HepG2 (cell line): ENCODE measurements around the gene KIFC1. TPM values are rescaled to one million over a fixed set of nuclear protein-coding genes. Genes with fewer than 3 reads are reported as not detected.

Source experiments
- CCAR2 ChIP-seq: fragments of 200-400 bp; formaldehyde crosslinking; optimal IDR thresholded peaks from 2 replicates; pipeline ENCODE3; 2018; ENCODE audit warnings: low read depth, mild to moderate bottlenecking, low read length, moderate library complexity
- ETV6 ChIP-seq: sonication (generic); formaldehyde crosslinking; conservative IDR thresholded peaks from 2 replicates; pipeline ENCODE4 v1.4.0; 2020; ENCODE audit warnings: missing genetic modification reagents
- IRF2 ChIP-seq: IDR thresholded peaks from 2 replicates; pipeline ENCODE4 v1.6.1; 2018; ENCODE audit warnings: missing genetic modification reagents, missing compliant biosample characterization
- KDM5A ChIP-seq: fragments of 200-600 bp; sonication (generic); IDR thresholded peaks from 2 replicates; pipeline ENCODE4 v1.7.0; 2018; ENCODE audit warnings: antibody characterized with exemption, mild to moderate bottlenecking, low read length, borderline replicate concordance
- MED8 ChIP-seq: sonication (generic); formaldehyde crosslinking; IDR thresholded peaks from 2 replicates; pipeline ENCODE4 v1.8.1; 2023; ENCODE audit warnings: mild to moderate bottlenecking, missing genetic modification reagents; ENCODE audit not compliant: insufficient replicate concordance
- SRSF1 ChIP-seq: fragments of 200-400 bp; formaldehyde crosslinking; optimal IDR thresholded peaks from 2 replicates; pipeline ENCODE3; 2017; ENCODE audit warnings: mild to moderate bottlenecking, low read depth, low read length, moderate library complexity
- TMF1 ChIP-seq: sonication (generic); formaldehyde crosslinking; IDR thresholded peaks from 2 replicates; pipeline ENCODE4 v1.8.1; 2022; ENCODE audit warnings: low read depth, missing genetic modification reagents
- ZC3H13 ChIP-seq: sonication (generic); formaldehyde crosslinking; IDR thresholded peaks from 2 replicates; pipeline ENCODE4 v1.8.1; 2023; ENCODE audit warnings: mild to moderate bottlenecking, missing genetic modification reagents, moderate library complexity
- ZGPAT ChIP-seq: IDR thresholded peaks from 2 replicates; pipeline ENCODE4 v1.6.1; 2016; ENCODE audit warnings: mild to moderate bottlenecking
- ZNF138 ChIP-seq: sonication (generic); formaldehyde crosslinking; IDR thresholded peaks from 2 replicates; pipeline ENCODE4 v1.5.0; 2020; ENCODE audit warnings: mild to moderate bottlenecking, low read depth, missing genetic modification reagents
- ZNF350 ChIP-seq: sonication (generic); formaldehyde crosslinking; IDR thresholded peaks from 2 replicates; pipeline ENCODE4 v1.4.0; 2020; ENCODE audit warnings: mild to moderate bottlenecking, low read depth, missing genetic modification reagents, borderline replicate concordance
- ZNF446 ChIP-seq: sonication (generic); formaldehyde crosslinking; IDR thresholded peaks from 2 replicates; pipeline ENCODE4 v1.5.0; 2020; ENCODE audit warnings: mild to moderate bottlenecking, missing genetic modification reagents
- ZNF512 ChIP-seq: sonication (generic); formaldehyde crosslinking; IDR thresholded peaks from 2 replicates; pipeline ENCODE4 v1.4.0; 2020; ENCODE audit warnings: mild to moderate bottlenecking, missing genetic modification reagents
- ZNF644 ChIP-seq: IDR thresholded peaks from 2 replicates; pipeline ENCODE4 v1.6.1; 2016; ENCODE audit warnings: low read depth
- ZNF691 ChIP-seq: sonication (generic); formaldehyde crosslinking; IDR thresholded peaks from 2 replicates; pipeline ENCODE4 v1.4.0; 2020; ENCODE audit warnings: missing genetic modification reagents, low read depth, mild to moderate bottlenecking, borderline replicate concordance
- ZNF816 ChIP-seq: sonication (generic); formaldehyde crosslinking; IDR thresholded peaks from 2 replicates; pipeline ENCODE4 v1.8.0; 2022; ENCODE audit warnings: missing genetic modification reagents, mild to moderate bottlenecking, borderline replicate concordance
- polyA plus RNA-seq, 8 experiments: library from polyadenylated mRNA; depleted of rRNA in 3 of 8; stranded (reverse) in 7 of 8; unstranded in 1 of 8; fragments of >200 nt; fragmentation: Illumina TruSeq in 4 of 8; extraction: Trizol in 4 of 8; gene quantifications; 2 replicates each; pipeline versions ENCODE4 v1.2.1 to v1.2.3, GENCODE V29; 2011 to 2016; ENCODE audit warnings: low read depth in 4 of 8, missing spikeins in 1 of 8, mixed read lengths in 1 of 8; ENCODE audit not compliant: insufficient read depth in 1 of 8
- total RNA-seq, 5 experiments: library from RNA; depleted of rRNA; stranded (reverse); fragments of >200 nt; fragmentation: Illumina TruSeq; extraction: Trizol; gene quantifications; 2 replicates each; pipeline ENCODE4 v1.2.3, GENCODE V29; 2016; ENCODE audit warnings: low read depth in 1 of 5
- TF ChIP-seq, protein P1 (sequence below): sonication (generic); formaldehyde crosslinking; conservative IDR thresholded peaks from 2 replicates; pipeline ENCODE4 v1.8.0; 2022; ENCODE audit warnings: mild to moderate bottlenecking, moderate library complexity, missing genetic modification reagents
- TF ChIP-seq, protein P2 (sequence below): sonication (generic); formaldehyde crosslinking; IDR thresholded peaks from 2 replicates; pipeline ENCODE4 v1.4.0; 2020; ENCODE audit warnings: missing genetic modification reagents, mild to moderate bottlenecking, borderline replicate concordance
- TF ChIP-seq, protein P3 (sequence below): sonication (generic); formaldehyde crosslinking; IDR thresholded peaks from 2 replicates; pipeline ENCODE4 v1.5.0; 2020; ENCODE audit warnings: missing genetic modification reagents

KIFC1 gene
- total and polyA plus RNA-seq, 2 of the 13 experiments (the other 11 are each of a cell fraction or from before 2014, with no cell fraction given): 25.0 to 45.5 TPM

DNA sequence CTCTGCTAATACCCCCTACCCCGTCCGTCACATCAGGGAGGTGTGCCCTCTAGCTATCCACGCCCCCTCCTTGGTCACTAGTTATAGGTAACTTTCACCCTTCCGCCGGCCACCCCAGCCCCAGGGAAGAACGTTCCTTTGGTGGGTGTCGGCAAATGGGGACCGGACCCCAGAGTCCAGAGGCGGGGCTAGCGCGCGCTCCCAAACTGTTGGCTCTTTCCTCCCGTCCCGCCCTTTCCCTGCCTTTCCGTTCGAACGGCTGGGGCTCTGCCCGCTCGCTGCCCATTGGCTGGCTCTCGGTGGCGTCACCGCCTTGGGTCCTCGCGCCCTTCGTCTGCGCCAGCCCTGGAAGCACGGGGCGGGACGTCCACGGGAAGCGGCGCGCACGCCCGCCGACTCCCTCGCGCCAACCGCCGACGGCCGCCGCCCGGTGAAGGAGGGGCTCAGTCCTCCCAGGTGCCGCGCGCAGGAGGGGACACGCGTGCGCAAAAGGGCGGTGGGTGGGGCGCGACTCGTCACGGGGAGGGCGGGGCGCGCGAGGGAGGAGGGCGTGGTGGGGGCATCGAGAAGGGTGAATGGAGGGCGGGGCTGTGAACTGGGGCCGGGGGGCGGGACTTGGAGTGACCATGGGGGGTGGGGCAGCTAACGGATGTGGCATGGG, 18.6 kb downstream of the KIFC1 start (continued):
- TF ChIP-seq, protein P1, sequence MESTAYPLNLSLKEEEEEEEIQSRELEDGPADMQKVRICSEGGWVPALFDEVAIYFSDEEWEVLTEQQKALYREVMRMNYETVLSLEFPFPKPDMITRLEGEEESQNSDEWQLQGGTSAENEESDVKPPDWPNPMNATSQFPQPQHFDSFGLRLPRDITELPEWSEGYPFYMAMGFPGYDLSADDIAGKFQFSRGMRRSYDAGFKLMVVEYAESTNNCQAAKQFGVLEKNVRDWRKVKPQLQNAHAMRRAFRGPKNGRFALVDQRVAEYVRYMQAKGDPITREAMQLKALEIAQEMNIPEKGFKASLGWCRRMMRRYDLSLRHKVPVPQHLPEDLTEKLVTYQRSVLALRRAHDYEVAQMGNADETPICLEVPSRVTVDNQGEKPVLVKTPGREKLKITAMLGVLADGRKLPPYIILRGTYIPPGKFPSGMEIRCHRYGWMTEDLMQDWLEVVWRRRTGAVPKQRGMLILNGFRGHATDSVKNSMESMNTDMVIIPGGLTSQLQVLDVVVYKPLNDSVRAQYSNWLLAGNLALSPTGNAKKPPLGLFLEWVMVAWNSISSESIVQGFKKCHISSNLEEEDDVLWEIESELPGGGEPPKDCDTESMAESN (CRISPR knock-in tag): peak; percentile 99
- peak; percentile 94; the same call in 1 of the 2 replicates for TF ChIP-seq ZNF816 (CRISPR knock-in tag)
- TF ChIP-seq ETV6 (CRISPR knock-in tag): peak; percentile 94
- peak; percentile 100 for TF ChIP-seq ZC3H13 (CRISPR knock-in tag)
- TF ChIP-seq ZNF691: peak; percentile 91
- TF ChIP-seq TMF1: peak; percentile 99
- TF ChIP-seq, protein P2, sequence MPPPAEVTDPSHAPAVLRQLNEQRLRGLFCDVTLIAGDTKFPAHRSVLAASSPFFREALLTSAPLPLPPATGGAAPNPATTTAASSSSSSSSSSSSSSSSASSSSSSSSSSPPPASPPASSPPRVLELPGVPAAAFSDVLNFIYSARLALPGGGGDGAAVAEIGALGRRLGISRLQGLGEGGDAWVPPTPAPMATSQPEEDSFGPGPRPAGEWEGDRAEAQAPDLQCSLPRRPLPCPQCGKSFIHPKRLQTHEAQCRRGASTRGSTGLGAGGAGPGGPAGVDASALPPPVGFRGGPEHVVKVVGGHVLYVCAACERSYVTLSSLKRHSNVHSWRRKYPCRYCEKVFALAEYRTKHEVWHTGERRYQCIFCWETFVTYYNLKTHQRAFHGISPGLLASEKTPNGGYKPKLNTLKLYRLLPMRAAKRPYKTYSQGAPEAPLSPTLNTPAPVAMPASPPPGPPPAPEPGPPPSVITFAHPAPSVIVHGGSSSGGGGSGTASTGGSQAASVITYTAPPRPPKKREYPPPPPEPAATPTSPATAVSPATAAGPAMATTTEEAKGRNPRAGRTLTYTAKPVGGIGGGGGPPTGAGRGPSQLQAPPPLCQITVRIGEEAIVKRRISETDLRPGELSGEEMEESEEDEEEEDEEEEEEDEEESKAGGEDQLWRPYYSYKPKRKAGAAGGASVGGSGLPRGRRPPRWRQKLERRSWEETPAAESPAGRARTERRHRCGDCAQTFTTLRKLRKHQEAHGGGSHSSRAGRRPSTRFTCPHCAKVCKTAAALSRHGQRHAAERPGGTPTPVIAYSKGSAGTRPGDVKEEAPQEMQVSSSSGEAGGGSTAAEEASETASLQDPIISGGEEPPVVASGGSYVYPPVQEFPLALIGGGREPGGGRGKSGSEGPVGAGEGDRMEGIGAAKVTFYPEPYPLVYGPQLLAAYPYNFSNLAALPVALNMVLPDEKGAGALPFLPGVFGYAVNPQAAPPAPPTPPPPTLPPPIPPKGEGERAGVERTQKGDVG (CRISPR knock-in tag): peak; percentile 92
- peak; percentile 95 for TF ChIP-seq ZNF138 (CRISPR knock-in tag)
- no peak for TF ChIP-seq CCAR2
- TF ChIP-seq SRSF1: peak; percentile 87
- TF ChIP-seq, protein P3, sequence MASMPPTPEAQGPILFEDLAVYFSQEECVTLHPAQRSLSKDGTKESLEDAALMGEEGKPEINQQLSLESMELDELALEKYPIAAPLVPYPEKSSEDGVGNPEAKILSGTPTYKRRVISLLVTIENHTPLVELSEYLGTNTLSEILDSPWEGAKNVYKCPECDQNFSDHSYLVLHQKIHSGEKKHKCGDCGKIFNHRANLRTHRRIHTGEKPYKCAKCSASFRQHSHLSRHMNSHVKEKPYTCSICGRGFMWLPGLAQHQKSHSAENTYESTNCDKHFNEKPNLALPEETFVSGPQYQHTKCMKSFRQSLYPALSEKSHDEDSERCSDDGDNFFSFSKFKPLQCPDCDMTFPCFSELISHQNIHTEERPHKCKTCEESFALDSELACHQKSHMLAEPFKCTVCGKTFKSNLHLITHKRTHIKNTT: no peak
- TF ChIP-seq IRF2 (CRISPR knock-in tag): peak; percentile 81
- TF ChIP-seq ZNF350 (CRISPR knock-in tag): peak; percentile 62
- TF ChIP-seq KDM5A: no peak
- no peak for TF ChIP-seq ZNF512
- TF ChIP-seq ZNF644 (CRISPR knock-in tag): no peak
- peak; percentile 55 for TF ChIP-seq MED8 (CRISPR knock-in tag)
- TF ChIP-seq ZGPAT: peak; percentile 95
- TF ChIP-seq ZNF446 (CRISPR knock-in tag): peak; percentile 91
